H1 (cell line): Measurements from ENCODE around the gene SPAG5. TPM values are rescaled to one million over a fixed set of nuclear protein-coding genes. Genes with fewer than 3 reads are reported as not detected.
A peak's percentile ranks its signal among the peaks of the same experiment; 100 is the strongest.

Experiments used
- CTCF ChIA-PET: fragments of 300-600 bp; sonication (Branson Sonifier 250); formaldehyde crosslinking; loops from one replicate; lab custom pipeline; 2021; ENCODE audit not compliant: partially characterized antibody; lab: Charles Lee
- POLR2A ChIA-PET: fragments of 300-600 bp; sonication (Branson Sonifier 250); formaldehyde crosslinking; loops from one replicate; lab custom pipeline; 2021; ENCODE audit warnings: inconsistent platforms; ENCODE audit not compliant: partially characterized antibody; lab: Charles Lee
- DNase-seq, 2 experiments: peaks; one replicate each; pipeline versions ENCODE4 v3.0.0 to v3.0.0-alpha.2; 2010 to 2022; ENCODE audit warnings: low spot score in 2 of 2, low read depth in 1 of 2, mixed read lengths in 1 of 2
- FAIRE-seq: peaks from 2 replicates; lab custom pipeline; 2011; peaks lifted over from hg19 to GRCh38; lab: Jason Lieb, UNC
- H2AFZ ChIP-seq: 2 replicates; pipeline ENCODE4 v1.8.1; 2012; ENCODE audit warnings: low read length, inconsistent platforms
- H2AK5ac ChIP-seq: 2 replicates; pipeline ENCODE4 v1.6.1; 2013; ENCODE audit warnings: low read depth, low read length
- H2BK120ac ChIP-seq: replicated peaks from 2 replicates; pipeline ENCODE3; 2013; ENCODE audit warnings: low read depth, low read length, inconsistent platforms
- H2BK12ac ChIP-seq: 2 replicates; pipeline ENCODE4 v1.6.1; 2013; ENCODE audit warnings: low read depth, low read length
- H2BK15ac ChIP-seq: 2 replicates; pipeline ENCODE4 v1.6.1; 2013; ENCODE audit warnings: low read length
- H2BK20ac ChIP-seq: 2 replicates; pipeline ENCODE4 v1.6.1; 2013; ENCODE audit warnings: low read length
- H2BK5ac ChIP-seq: 2 replicates; pipeline ENCODE4 v1.6.1; 2013; ENCODE audit warnings: low read depth, low read length
- H3K14ac ChIP-seq: 2 replicates; pipeline ENCODE4 v1.6.1; 2013; ENCODE audit warnings: inconsistent platforms; ENCODE audit not compliant: insufficient read length
- H3K18ac ChIP-seq: 2 replicates; pipeline ENCODE4 v1.6.1; 2013; ENCODE audit warnings: low read length; ENCODE audit errors: extremely low read depth
- H3K23ac ChIP-seq: 2 replicates; pipeline ENCODE4 v1.6.1; 2013; ENCODE audit warnings: inconsistent platforms; ENCODE audit not compliant: insufficient read length
- H3K23me2 ChIP-seq: 2 replicates; pipeline ENCODE4 v1.6.1; 2013; ENCODE audit warnings: low read depth, low read length
- H3K27ac ChIP-seq: 2 replicates; pipeline ENCODE4 v1.6.1; 2011; ENCODE audit warnings: low read depth, low read length, inconsistent platforms
- H3K27me3 ChIP-seq, 4 experiments: replicated peaks in 1 of 4; 1 replicate in 1 of 4; 2 replicates in 3 of 4; pipeline versions ENCODE4 v1.6.1 to v1.8.1; 2011 to 2013; ENCODE audit warnings: low read length in 3 of 4, mild to moderate bottlenecking in 3 of 4, inconsistent platforms in 2 of 4, mixed read lengths in 2 of 4, moderate library complexity in 1 of 4; ENCODE audit not compliant: control insufficient read depth in 3 of 4, insufficient read depth in 3 of 4; ENCODE audit errors: extremely low read depth in 1 of 4
- H3K36me3 ChIP-seq, 4 experiments: 2 replicates each; pipeline versions ENCODE4 v1.6.1 to v1.8.1; 2011 to 2013; ENCODE audit warnings: mild to moderate bottlenecking in 4 of 4, low read length in 3 of 4, moderate library complexity in 2 of 4, control low read depth in 1 of 4, inconsistent platforms in 1 of 4; ENCODE audit not compliant: insufficient read depth in 4 of 4, control insufficient read depth in 2 of 4
- H3K4ac ChIP-seq: replicated peaks from 2 replicates; pipeline ENCODE3; 2013; ENCODE audit warnings: low read length, low read depth, mixed read lengths, inconsistent platforms; ENCODE audit not compliant: insufficient read length
- H3K4me1 ChIP-seq, 4 experiments: replicated peaks in 1 of 4; 1 replicate in 1 of 4; 2 replicates in 3 of 4; pipeline versions ENCODE4 v1.6.1 to v1.8.1; 2011 to 2013; ENCODE audit warnings: low read length in 3 of 4, inconsistent platforms in 2 of 4, mixed read lengths in 1 of 4; ENCODE audit not compliant: insufficient read depth in 4 of 4, control insufficient read depth in 3 of 4
- H3K4me2 ChIP-seq, 2 experiments: 2 replicates each; pipeline versions ENCODE4 v1.6.1 to v1.8.1; 2011 to 2013; ENCODE audit warnings: low read depth in 2 of 2, low read length in 2 of 2, control low read depth in 1 of 2, inconsistent platforms in 1 of 2, mild to moderate bottlenecking in 1 of 2; ENCODE audit not compliant: insufficient read depth in 1 of 2
- H3K4me3 ChIP-seq, 4 experiments: fragments of 200-600, 300-600 bp in 1 of 4; sonication (generic), shearing (Covaris generic), sonication (Bioruptor Twin) in 1 of 4; 2 replicates each; pipeline versions ENCODE4 v1.5.1 to v1.8.1; 2011 to 2016; ENCODE audit warnings: low read length in 4 of 4, low read depth in 3 of 4, control low read depth in 2 of 4, inconsistent platforms in 2 of 4, mild to moderate bottlenecking in 2 of 4, mixed read lengths in 1 of 4, moderate library complexity in 1 of 4; ENCODE audit not compliant: insufficient read depth in 2 of 4; ENCODE audit errors: extremely low read depth in 1 of 4
- H3K56ac ChIP-seq: replicated peaks from 2 replicates; pipeline ENCODE3; 2013; ENCODE audit warnings: low read depth, mild to moderate bottlenecking, mixed read lengths, low read length, inconsistent platforms; ENCODE audit not compliant: insufficient read length
- H3K79me1 ChIP-seq: 2 replicates; pipeline ENCODE4 v1.6.1; 2013; ENCODE audit warnings: low read depth, low read length, control low read depth
- H3K79me2 ChIP-seq, 2 experiments: 2 replicates each; pipeline versions ENCODE4 v1.6.1 to v1.8.1; 2012 to 2013; ENCODE audit warnings: low read length in 2 of 2, mild to moderate bottlenecking in 2 of 2, inconsistent platforms in 1 of 2; ENCODE audit not compliant: insufficient read depth in 2 of 2, control insufficient read depth in 1 of 2
- H3K9ac ChIP-seq, 4 experiments: replicated peaks in 1 of 4; 1 replicate in 1 of 4; 2 replicates in 3 of 4; pipeline versions ENCODE4 v1.6.1 to v1.8.1; 2011 to 2013; ENCODE audit warnings: low read depth in 3 of 4, low read length in 3 of 4, control low read depth in 2 of 4, mild to moderate bottlenecking in 2 of 4, moderate library complexity in 2 of 4, inconsistent platforms in 1 of 4; ENCODE audit errors: extremely low read depth in 1 of 4
- H3K9me3 ChIP-seq, 2 experiments: 2 replicates each; pipeline versions ENCODE4 v1.6.1 to v1.8.1; 2012 to 2013; ENCODE audit warnings: mild to moderate bottlenecking in 2 of 2, moderate library complexity in 2 of 2, control low read depth in 1 of 2, inconsistent platforms in 1 of 2, low read depth in 1 of 2, low read length in 1 of 2, mixed read lengths in 1 of 2; ENCODE audit not compliant: insufficient read depth in 2 of 2
- H4K20me1 ChIP-seq, 2 experiments: replicated peaks in 1 of 2; 2 replicates each; pipeline versions ENCODE3 to v1.8.1; 2011 to 2013; ENCODE audit warnings: inconsistent platforms in 2 of 2, low read length in 2 of 2, mild to moderate bottlenecking in 1 of 2; ENCODE audit not compliant: insufficient read depth in 2 of 2, control insufficient read depth in 1 of 2
- H4K5ac ChIP-seq: 2 replicates; pipeline ENCODE4 v1.6.1; 2013; ENCODE audit warnings: low read length, low read depth, mixed read lengths, inconsistent platforms; ENCODE audit not compliant: insufficient read length
- H4K8ac ChIP-seq: 2 replicates; pipeline ENCODE4 v1.8.0; 2013; ENCODE audit warnings: mild to moderate bottlenecking, moderate library complexity, low read length, inconsistent platforms; ENCODE audit not compliant: insufficient read depth; ENCODE audit errors: extremely low read depth
- H4K91ac ChIP-seq: replicated peaks from 2 replicates; pipeline ENCODE3; 2013; ENCODE audit warnings: low read length, mixed read lengths, inconsistent platforms; ENCODE audit not compliant: insufficient read length
- HDAC2 ChIP-seq, 2 experiments: fragments of 300-600 bp in 1 of 2; sonication (generic) in 1 of 2; IDR thresholded peaks; 2 replicates each; pipeline ENCODE4 v1.6.1; 2011 to 2012; ENCODE audit warnings: low read depth in 2 of 2, low read length in 2 of 2, mild to moderate bottlenecking in 2 of 2, moderate library complexity in 2 of 2, borderline replicate concordance in 1 of 2, inconsistent platforms in 1 of 2
- KDM1A ChIP-seq: fragments of 200-600, 300-600 bp; sonication (generic); IDR thresholded peaks from 2 replicates; pipeline ENCODE4 v1.7.1; 2016; ENCODE audit warnings: mild to moderate bottlenecking, low read length, borderline replicate concordance
- SAP30 ChIP-seq: fragments of 300-600 bp; sonication (generic); IDR thresholded peaks from 2 replicates; pipeline ENCODE4 v1.7.1; 2012; ENCODE audit warnings: low read length, moderate library complexity, mild to moderate bottlenecking, inconsistent platforms; ENCODE audit not compliant: insufficient read depth, insufficient replicate concordance
- WGBS, 2 experiments: shearing (Covaris generic) in 1 of 2; methylation state at CpG; one replicate each; pipeline versions ENCODE4 v1.1.6 to v1.1.7; 2013 to 2015; ENCODE audit warnings: low lambda C conversion rate in 2 of 2, mixed read lengths in 2 of 2, inconsistent platforms in 1 of 2, low coverage in 1 of 2, missing lambda C conversion rate in 1 of 2; ENCODE audit not compliant: insufficient replicate concordance in 2 of 2, insufficient coverage in 1 of 2, insufficient read length in 1 of 2; ENCODE audit errors: extremely low coverage in 1 of 2, missing lambda C conversion rate in 1 of 2; 5-methylcytosine and 5-hydroxymethylcytosine counted together
- polyA plus RNA-seq, 7 experiments: library from polyadenylated mRNA; depleted of rRNA in 3 of 7; stranded (reverse) in 5 of 7; unstranded in 2 of 7; fragments of >200 nt in 5 of 7; fragments of 200-250 nt in 2 of 7; gene quantifications; 1 replicate in 5 of 7; 2 replicates in 1 of 7; 4 replicates in 1 of 7; pipeline versions ENCODE4 v1.2.1 to v1.2.3, GENCODE V29; 2011 to 2013; ENCODE audit warnings: missing spikeins in 2 of 7, mixed read lengths in 2 of 7
- total RNA-seq: library from RNA; stranded (reverse); fragmentation: NEBNext Ultra II Directional; extraction: Animal tissue kit (Norgen Biotek cat#: 25700); gene quantifications from 2 replicates; pipeline ENCODE4 v1.2.1, GENCODE V29; 2021

SPAG5 gene
- total and polyA plus RNA-seq, 2 of the 8 experiments (the other 6 are each of a cell fraction or from before 2014, with no cell fraction given): 57.1 to 129 TPM

DNA sequence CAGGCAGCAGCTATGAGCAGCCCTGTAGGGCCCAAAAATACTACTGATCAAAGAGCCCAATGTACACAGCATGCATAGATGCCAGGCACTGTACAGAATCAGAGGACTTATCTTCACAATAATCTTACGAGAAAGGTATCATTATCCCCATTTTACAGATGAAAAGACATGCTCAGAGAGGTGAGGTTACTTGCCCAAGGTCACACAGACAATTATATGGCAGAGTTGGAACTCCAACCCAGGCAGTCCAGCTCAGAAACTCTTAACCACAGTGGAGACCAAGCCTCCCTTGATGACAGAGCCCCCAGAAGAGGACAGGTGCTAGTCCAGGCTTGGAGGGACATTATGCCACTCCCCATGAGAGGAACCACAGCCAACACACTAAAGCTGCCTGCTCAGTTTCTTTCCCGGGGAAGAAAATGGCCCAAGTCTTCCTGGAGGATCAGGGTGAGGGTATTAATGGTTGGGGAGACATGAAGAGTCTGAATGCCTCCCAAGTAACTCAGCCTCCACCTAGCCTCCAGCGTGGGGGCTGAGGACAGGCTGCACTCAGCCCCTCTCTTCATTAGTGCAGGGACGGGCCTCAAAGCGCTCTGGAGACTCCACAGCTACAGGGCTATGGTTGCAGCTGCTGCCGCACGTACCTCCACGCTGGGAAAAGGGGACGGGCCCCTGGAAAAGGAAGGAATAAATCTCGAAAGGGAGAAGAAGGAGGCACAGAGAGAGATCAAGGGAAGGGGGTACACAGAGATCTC, 47.2 kb downstream of the SPAG5 start:
- no peak overlapping the region for H3K23ac ChIP-seq
- no peak overlapping the region for H4K5ac ChIP-seq
- ChIA-PET CTCF (interaction anchor here (0.8 to 18.4 kb wide), 13 partner anchors 11 to 589 kb away, joined by 3 to 547 read pairs (median 4); partner anchors contain the start of genes ALDOC, FOXN1 and PIGS), POLR2A (interaction anchor here (0.6 to 3.9 kb wide), 6 partner anchors 9 to 117 kb away, joined by 3 to 23 read pairs (median 4); partner anchors contain the start of gene PIGS)
- H2AFZ ChIP-seq: no peak overlapping the region
- H3K27ac ChIP-seq: no peak overlapping the region
- no peak overlapping the region for H2BK12ac ChIP-seq
- H2BK20ac ChIP-seq: no peak overlapping the region
- FAIRE-seq (no peak), DNase-seq (no peak)
- WGBS, 2 experiments: 18% methylated on average over 10 of the region's 10 CpGs; no CpG with 5 or more reads in 1 of the 2 experiments
- H2BK120ac ChIP-seq: no peak overlapping the region
- peaks cover 7% of the 10 kb centered on the region; the same call in 1 of the 2 replicates for H3K23me2 ChIP-seq
- peak overlapping the region; percentile 81 to 87 for H3K4me2 ChIP-seq
- no peak overlapping the region for H3K4ac ChIP-seq
- no peak overlapping the region for H4K8ac ChIP-seq
- H3K27me3 ChIP-seq: no peaks in the 10 kb centered on the region; a peak in 1 of 7 replicates
- H3K79me2 ChIP-seq: peaks cover 0 to 10% of the 10 kb centered on the region in 2 experiments; a peak in 1 of 4 replicates
- no peak for TF ChIP-seq SAP30
- TF ChIP-seq HDAC2 (IDR thresholded peaks at IDR 0.05; ENCODE audit: borderline replicate concordance in 1 of 2, low read depth in 2 of 2, low read length in 2 of 2): 0 out of 4 replicates have a peak, but pooled peaks of 1 of the 2 experiments have one; percentile 37
- 0 out of 2 replicates have a peak, but pooled peaks have one; percentile 55 for TF ChIP-seq KDM1A
- no peak overlapping the region for H3K14ac ChIP-seq
- H3K4me3 ChIP-seq: peak overlapping the region; percentile 75 to 89 (median 80)
- H3K36me3 ChIP-seq: peaks cover 2 to 32% (median 9%) of the 10 kb centered on the region in 4 experiments
- no peak overlapping the region for H2BK5ac ChIP-seq
- H4K20me1 ChIP-seq: peaks cover 2 to 12% of the 10 kb centered on the region in 2 experiments
- H3K9ac ChIP-seq: peak overlapping the region in 2 of 4 experiments; percentile 43 to 59; a peak in 6 of 7 replicates
- H3K79me1 ChIP-seq: peaks cover 7% of the 10 kb centered on the region
- H3K18ac ChIP-seq: peak overlapping the region; percentile 71
- 0 out of 2 replicates have a peak overlapping the region, but pooled peaks have one; percentile 83 for H2BK15ac ChIP-seq
- no peaks in the 10 kb centered on the region for H3K9me3 ChIP-seq
- H3K4me1 ChIP-seq: peaks cover 0 to 16% (median 2%) of the 10 kb centered on the region in 4 experiments; a peak in 3 of 7 replicates
- H4K91ac ChIP-seq: no peak overlapping the region
- H3K56ac ChIP-seq: no peak overlapping the region
- H2AK5ac ChIP-seq: no peak overlapping the region
